ENCODE results near the gene ARF5. TPM values are rescaled to one million over a fixed set of nuclear protein-coding genes. Genes with fewer than 3 reads are reported as not detected.

Gene ARF5
- total RNA-seq, 2 donors from 2014 or later = 194 to 218 TPM

GRCh38 chr7:127598318-127598717, 10.1 kb downstream of the ARF5 start:
- Histone ChIP-seq H3K27ac (no peak overlapping the region), H3K4me1 (replicated peaks) (no peaks in the 10 kb centered on the region), H3K36me3 (no peaks in the 10 kb centered on the region), H3K9me3 (no peaks in the 10 kb centered on the region), H3K27me3 (replicated peaks; ENCODE audit: insufficient read depth) (no peaks in the 10 kb centered on the region), H3K4me3 (no peak overlapping the region)
- DNase-seq (ENCODE audit: low spot score) = no peak
- intact Hi-C loops (cut with DNase I) = no loop called here
- TF ChIP-seq POLR2A (IDR thresholded peaks at IDR 0.05) = no peak
- TF ChIP-seq POLR2AphosphoS5 (IDR thresholded peaks at IDR 0.05) = no peak
- WGBS = 69% methylated on average over 6 of the region's 6 CpGs

GRCh38 chr7:127600885-127601284, 12.7 kb downstream of the ARF5 start:
- intact Hi-C loops (cut with DNase I) = no loop called here
- H3K4me1 ChIP-seq (replicated peaks) = no peaks in the 10 kb centered on the region
- no peaks in the 10 kb centered on the region for H3K27me3 ChIP-seq (replicated peaks; ENCODE audit: insufficient read depth)
- no peak for DNase-seq (ENCODE audit: low spot score)
- H3K4me3 ChIP-seq = no peak overlapping the region
- TF ChIP-seq, protein P1, sequence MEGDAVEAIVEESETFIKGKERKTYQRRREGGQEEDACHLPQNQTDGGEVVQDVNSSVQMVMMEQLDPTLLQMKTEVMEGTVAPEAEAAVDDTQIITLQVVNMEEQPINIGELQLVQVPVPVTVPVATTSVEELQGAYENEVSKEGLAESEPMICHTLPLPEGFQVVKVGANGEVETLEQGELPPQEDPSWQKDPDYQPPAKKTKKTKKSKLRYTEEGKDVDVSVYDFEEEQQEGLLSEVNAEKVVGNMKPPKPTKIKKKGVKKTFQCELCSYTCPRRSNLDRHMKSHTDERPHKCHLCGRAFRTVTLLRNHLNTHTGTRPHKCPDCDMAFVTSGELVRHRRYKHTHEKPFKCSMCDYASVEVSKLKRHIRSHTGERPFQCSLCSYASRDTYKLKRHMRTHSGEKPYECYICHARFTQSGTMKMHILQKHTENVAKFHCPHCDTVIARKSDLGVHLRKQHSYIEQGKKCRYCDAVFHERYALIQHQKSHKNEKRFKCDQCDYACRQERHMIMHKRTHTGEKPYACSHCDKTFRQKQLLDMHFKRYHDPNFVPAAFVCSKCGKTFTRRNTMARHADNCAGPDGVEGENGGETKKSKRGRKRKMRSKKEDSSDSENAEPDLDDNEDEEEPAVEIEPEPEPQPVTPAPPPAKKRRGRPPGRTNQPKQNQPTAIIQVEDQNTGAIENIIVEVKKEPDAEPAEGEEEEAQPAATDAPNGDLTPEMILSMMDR (IDR thresholded peaks at IDR 0.05) = no peak
- TF ChIP-seq POLR2A (IDR thresholded peaks at IDR 0.05) (no peak), POLR2AphosphoS5 (IDR thresholded peaks at IDR 0.05) (no peak)
- no peaks in the 10 kb centered on the region for H3K36me3 ChIP-seq
- WGBS = 70% methylated on average over 3 of the region's 3 CpGs
- no peak overlapping the region for H3K27ac ChIP-seq
- no peaks in the 10 kb centered on the region for H3K9me3 ChIP-seq

DNA sequence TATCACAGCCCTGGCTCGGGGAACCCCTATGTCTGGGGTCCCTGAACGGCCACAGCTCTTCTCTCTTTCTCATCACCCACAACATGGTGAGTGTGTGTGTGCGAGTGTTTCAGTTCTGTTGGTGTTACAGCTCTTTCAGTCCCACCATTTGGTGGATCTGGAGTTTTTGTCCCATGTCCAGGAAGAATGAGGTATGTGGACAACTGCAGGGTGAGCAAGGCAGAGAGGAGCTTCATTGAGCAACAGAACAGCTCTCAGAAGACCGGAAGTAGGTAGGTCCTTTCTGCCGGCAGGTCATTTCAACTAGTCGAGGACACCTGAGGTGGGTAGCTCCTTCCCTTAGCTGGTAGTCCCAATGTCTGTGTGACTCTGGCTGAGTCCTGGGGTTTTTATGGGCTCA, 20.2 kb downstream of the ARF5 start:
- Histone ChIP-seq H3K36me3 (no peaks in the 10 kb centered on the region), H3K27ac (no peak overlapping the region), H3K27me3 (replicated peaks; ENCODE audit: insufficient read depth) (no peaks in the 10 kb centered on the region), H3K4me1 (replicated peaks) (no peaks in the 10 kb centered on the region), H3K4me3 (no peak overlapping the region), H3K9me3 (no peaks in the 10 kb centered on the region)
- TF ChIP-seq POLR2AphosphoS5 (IDR thresholded peaks at IDR 0.05) = no peak
- TF ChIP-seq POLR2A (IDR thresholded peaks at IDR 0.05) = no peak
- intact Hi-C loops (cut with DNase I) = no loop called here
- DNase-seq (ENCODE audit: low spot score) = no peak
- WGBS = 92% methylated on average over 6 of the region's 6 CpGs

DNA sequence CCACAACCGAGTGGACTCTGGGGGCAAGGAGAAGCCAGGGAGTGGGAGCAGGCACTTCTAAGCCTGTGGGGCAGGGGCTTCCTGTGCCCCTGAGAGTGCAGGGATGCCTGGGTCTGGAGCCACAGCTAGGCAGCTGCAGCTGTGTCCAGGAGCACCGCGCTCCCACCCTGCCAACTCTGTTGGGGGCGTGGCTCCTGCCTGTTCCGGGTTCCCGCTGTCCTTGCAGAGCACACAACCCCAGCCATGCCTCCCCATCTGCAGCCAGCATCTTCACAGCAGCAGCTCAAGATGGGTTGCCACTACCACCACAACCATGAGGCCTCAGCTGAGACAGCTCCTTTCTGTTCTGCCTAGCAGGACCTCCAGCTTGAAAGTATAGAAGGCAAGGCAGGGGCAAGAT, 21.1 kb downstream of the ARF5 start:
- Histone ChIP-seq H3K27me3 (replicated peaks; ENCODE audit: insufficient read depth) (no peaks in the 10 kb centered on the region), H3K4me1 (replicated peaks) (no peaks in the 10 kb centered on the region), H3K4me3 (no peak overlapping the region), H3K9me3 (no peaks in the 10 kb centered on the region), H3K27ac (no peak overlapping the region), H3K36me3 (no peaks in the 10 kb centered on the region)
- WGBS = 92% methylated on average over 4 of the region's 6 CpGs
- no peak for DNase-seq (ENCODE audit: low spot score)
- intact Hi-C loops (cut with DNase I) = no loop called here
- TF ChIP-seq, protein P1 (IDR thresholded peaks at IDR 0.05) = no peak
- TF ChIP-seq POLR2A (IDR thresholded peaks at IDR 0.05) = no peak
- TF ChIP-seq POLR2AphosphoS5 (IDR thresholded peaks at IDR 0.05) = no peak

- Histone ChIP-seq H3K27me3 (replicated peaks; ENCODE audit: insufficient read depth) (no peaks in the 10 kb centered on the region), H3K27ac (no peak overlapping the region), H3K4me1 (replicated peaks) (no peaks in the 10 kb centered on the region), H3K36me3 (no peaks in the 10 kb centered on the region), H3K9me3 (no peaks in the 10 kb centered on the region), H3K4me3 (no peak overlapping the region)
- intact Hi-C loops (cut with DNase I) = no loop called here
- no peak for TF ChIP-seq POLR2AphosphoS5 (IDR thresholded peaks at IDR 0.05)
- no peak for TF ChIP-seq POLR2A (IDR thresholded peaks at IDR 0.05)
- TF ChIP-seq, protein P1 (IDR thresholded peaks at IDR 0.05) = no peak
- DNase-seq (ENCODE audit: low spot score) = no peak
- 85% methylated on average over 1 of the region's 1 CpG for WGBS
Measured at GRCh38 chr7:127612263-127612662, 24.1 kb downstream of the ARF5 start.

GRCh38 chr7:127616724-127617123, 28.5 kb downstream of the ARF5 start:
- Histone ChIP-seq H3K36me3 (no peaks in the 10 kb centered on the region), H3K9me3 (no peaks in the 10 kb centered on the region), H3K27ac (no peak overlapping the region), H3K4me1 (replicated peaks) (no peaks in the 10 kb centered on the region), H3K27me3 (replicated peaks; ENCODE audit: insufficient read depth) (peaks cover 9% of the 10 kb centered on the region), H3K4me3 (no peak overlapping the region)
- 90% methylated on average over 5 of the region's 5 CpGs for WGBS
- TF ChIP-seq, protein P1 (IDR thresholded peaks at IDR 0.05) = no peak
- TF ChIP-seq POLR2A (IDR thresholded peaks at IDR 0.05) = no peak
- TF ChIP-seq POLR2AphosphoS5 (IDR thresholded peaks at IDR 0.05) = no peak
- DNase-seq (ENCODE audit: low spot score) = no peak
- intact Hi-C loops (cut with DNase I) = no loop called here
